Measurements from ENCODE around the gene SAMD14. TPM values are rescaled to one million over a fixed set of nuclear protein-coding genes. Genes with fewer than 3 reads are reported as not detected.
A peak's percentile ranks its signal among the peaks of the same experiment; 100 is the strongest.

SAMD14 gene
- total and polyA plus RNA-seq, 7 experiments from 2014 or later = 0.70 to 0.78 TPM; not detected in 5

DNA sequence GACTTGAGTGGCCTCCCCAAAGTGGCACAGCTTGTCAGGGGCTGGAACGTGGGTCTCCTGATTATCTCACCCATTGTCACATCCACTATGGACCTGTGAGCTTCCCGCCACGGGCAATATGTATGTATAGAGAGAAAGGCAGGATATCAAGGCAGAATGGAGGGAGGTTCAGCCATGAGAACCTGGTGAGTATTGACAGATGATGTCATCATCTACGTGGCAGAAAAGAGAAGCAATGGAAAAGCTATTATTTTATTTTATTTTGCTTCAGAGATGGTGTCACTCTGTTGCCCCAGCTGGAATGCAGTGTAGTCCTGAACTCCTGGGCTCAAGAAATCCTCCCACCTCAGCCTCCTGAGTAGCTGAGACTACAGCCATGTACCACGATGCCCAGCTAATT is 48.2 kb downstream of the SAMD14 start:
- CTCF ChIA-PET = interaction anchor here (1.1 kb wide), 1 partner anchor 13 kb away, joined by 6 read pairs; no protein-coding TSS in a partner anchor
- ATAC-seq (no peak), DNase-seq (no peak)
- Mint-ChIP-seq H3K4me3 (no peak overlapping the region), H3K27me3 (no peaks in the 10 kb centered on the region), H3K9me3 (peaks cover 0 to 3% (median 0%) of the 10 kb centered on the region in 11 donors), H3K4me1 (no peaks in the 10 kb centered on the region), H3K36me3 (peaks cover 0 to 24% (median 3%) of the 10 kb centered on the region in 5 donors), H3K27ac (no peak overlapping the region)
- no peaks in the 10 kb centered on the region for H3K4me1 ChIP-seq (ENCODE audit: control insufficient read depth in 2 of 2, insufficient read depth in 2 of 2, low read length in 2 of 2)
- POLR2A ChIA-PET = no interaction called here
- intact Hi-C loops (cut with micrococcal nuclease) = no loop called here
- no peaks in the 10 kb centered on the region for H3K9me3 ChIP-seq (ENCODE audit: control insufficient read depth in 2 of 3, low read length in 3 of 3)
- peaks cover 0 to 13% (median 0%) of the 10 kb centered on the region in 3 experiments for H3K36me3 ChIP-seq (ENCODE audit: control insufficient read depth in 2 of 3, insufficient read depth in 3 of 3, low read length in 3 of 3)
- no peak overlapping the region for H3K27ac ChIP-seq (ENCODE audit: low read depth, low read length)
- no peak overlapping the region for H3K4me3 ChIP-seq (ENCODE audit: low read length)
- H3K27me3 ChIP-seq (ENCODE audit: control insufficient read depth in 2 of 2, insufficient read depth in 2 of 2, low read length in 2 of 2) = no peaks in the 10 kb centered on the region

DNA sequence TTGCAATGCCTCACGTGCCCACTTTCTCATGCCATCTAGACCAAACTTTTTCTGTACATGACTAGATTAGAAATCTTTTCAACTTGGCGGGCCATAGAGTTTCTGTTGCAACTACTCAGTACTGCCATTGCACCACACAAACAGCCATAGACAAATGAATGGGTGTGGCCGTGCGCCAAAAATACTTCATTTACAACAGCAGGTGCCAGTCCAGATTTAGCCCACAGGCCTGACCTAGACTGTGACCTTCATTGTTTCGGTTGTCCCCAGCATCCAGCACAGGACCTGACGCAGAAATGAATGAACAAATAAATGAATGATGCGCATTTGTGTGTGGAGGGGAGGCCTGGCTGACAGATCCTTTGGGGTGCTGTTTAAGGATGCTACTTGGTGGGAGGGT is 49.1 kb downstream of the SAMD14 start:
- no peaks in the 10 kb centered on the region for H3K27me3 ChIP-seq (ENCODE audit: control insufficient read depth in 2 of 2, insufficient read depth in 2 of 2, low read length in 2 of 2)
- no peak for DNase-seq
- peaks cover 0 to 17% (median 0%) of the 10 kb centered on the region in 3 experiments for H3K36me3 ChIP-seq (ENCODE audit: control insufficient read depth in 2 of 3, insufficient read depth in 3 of 3, low read length in 3 of 3)
- H3K4me3 ChIP-seq (ENCODE audit: low read length) = no peak overlapping the region
- POLR2A ChIA-PET = no interaction called here
- no peak overlapping the region for H3K4me3 Mint-ChIP-seq
- H3K27ac ChIP-seq (ENCODE audit: low read depth, low read length) = no peak overlapping the region
- intact Hi-C loops (cut with micrococcal nuclease) = no loop called here
- no peaks in the 10 kb centered on the region for H3K9me3 ChIP-seq (ENCODE audit: control insufficient read depth in 2 of 3, low read length in 3 of 3)
- H3K4me1 Mint-ChIP-seq = no peaks in the 10 kb centered on the region
- no peak for ATAC-seq
- no peak overlapping the region for H3K27ac Mint-ChIP-seq
- no peaks in the 10 kb centered on the region for H3K27me3 Mint-ChIP-seq
- no peaks in the 10 kb centered on the region for H3K4me1 ChIP-seq (ENCODE audit: control insufficient read depth in 2 of 2, insufficient read depth in 2 of 2, low read length in 2 of 2)
- peaks cover 0 to 24% (median 3%) of the 10 kb centered on the region in 5 donors for H3K36me3 Mint-ChIP-seq
- peaks cover 0 to 3% (median 0%) of the 10 kb centered on the region in 11 donors for H3K9me3 Mint-ChIP-seq
- CTCF ChIA-PET = no interaction called here

DNA sequence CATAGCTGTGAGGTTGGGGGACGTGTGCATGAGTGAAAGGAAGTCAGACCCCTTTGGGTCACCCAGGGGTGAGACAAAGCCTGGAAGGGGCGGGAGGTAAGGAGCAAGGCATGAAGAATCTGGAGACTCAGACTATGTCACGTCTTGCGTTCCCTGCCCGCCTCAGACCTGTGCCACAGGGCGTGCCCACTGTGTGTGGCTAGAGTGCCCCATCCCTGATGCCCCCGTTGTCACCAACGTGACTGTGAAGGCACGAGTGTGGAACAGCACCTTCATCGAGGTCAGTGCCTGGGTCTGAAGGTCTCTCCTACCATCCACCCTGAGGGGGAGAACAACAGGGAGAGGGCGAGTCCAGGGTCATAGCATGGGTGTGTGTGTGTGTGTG is 49.9 kb downstream of the SAMD14 start:
- intact Hi-C loops (cut with micrococcal nuclease) = no loop called here
- Histone ChIP-seq H3K4me3 (ENCODE audit: low read length) (no peak overlapping the region), H3K27me3 (ENCODE audit: control insufficient read depth in 2 of 2, insufficient read depth in 2 of 2, low read length in 2 of 2) (no peaks in the 10 kb centered on the region), H3K36me3 (ENCODE audit: control insufficient read depth in 2 of 3, insufficient read depth in 3 of 3, low read length in 3 of 3) (peaks cover 0 to 17% (median 0%) of the 10 kb centered on the region in 3 experiments), H3K4me1 (ENCODE audit: control insufficient read depth in 2 of 2, insufficient read depth in 2 of 2, low read length in 2 of 2) (no peaks in the 10 kb centered on the region), H3K9me3 (ENCODE audit: control insufficient read depth in 2 of 3, low read length in 3 of 3) (no peaks in the 10 kb centered on the region), H3K27ac (ENCODE audit: low read depth, low read length) (no peak overlapping the region)
- H3K36me3 Mint-ChIP-seq = peaks cover 0 to 24% (median 3%) of the 10 kb centered on the region in 5 donors
- no peak for ATAC-seq
- H3K9me3 Mint-ChIP-seq = peaks cover 0 to 3% (median 0%) of the 10 kb centered on the region in 11 donors
- H3K27me3 Mint-ChIP-seq = no peaks in the 10 kb centered on the region
- no peaks in the 10 kb centered on the region for H3K4me1 Mint-ChIP-seq
- POLR2A ChIA-PET = no interaction called here
- no peak overlapping the region for H3K4me3 Mint-ChIP-seq
- no peak overlapping the region for H3K27ac Mint-ChIP-seq
- CTCF ChIA-PET = no interaction called here
- no peak for DNase-seq

DNA sequence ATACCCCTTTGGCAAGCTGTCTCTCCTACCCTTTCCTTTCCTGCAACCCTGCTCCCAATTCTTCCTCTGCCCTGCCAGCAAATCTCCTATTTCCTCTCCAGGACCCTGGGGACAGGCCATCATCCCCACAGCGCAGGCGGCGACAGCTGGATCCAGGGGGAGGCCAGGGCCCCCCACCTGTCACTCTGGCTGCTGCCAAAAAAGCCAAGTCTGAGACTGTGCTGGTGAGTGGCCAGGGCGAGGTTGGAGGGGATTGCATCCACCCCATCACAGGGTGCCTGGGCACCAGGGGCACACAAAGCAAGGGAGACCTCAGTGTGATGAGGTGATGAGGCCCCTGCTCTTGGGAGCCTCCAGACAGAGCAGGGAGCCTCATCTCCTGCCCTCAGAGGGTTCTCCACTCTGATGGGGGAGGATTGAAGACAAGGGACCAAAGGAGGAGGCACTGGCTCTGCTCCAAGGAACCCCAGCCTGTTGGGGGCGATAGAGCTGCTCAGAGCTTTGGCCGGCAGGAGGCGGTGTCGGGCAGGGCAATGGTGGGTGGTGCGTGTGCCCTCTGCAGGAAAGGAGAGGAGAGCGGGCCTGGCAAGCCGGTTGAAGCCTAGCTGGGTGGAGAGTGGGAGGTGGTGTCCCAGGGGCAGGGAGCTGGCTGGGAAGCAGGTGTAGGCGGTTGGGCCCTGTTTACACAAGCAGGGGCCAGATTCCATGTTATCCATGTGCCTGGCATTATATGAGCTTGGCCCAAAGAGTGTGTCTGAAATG is 50.4 kb downstream of the SAMD14 start:
- POLR2A ChIA-PET = no interaction called here
- Mint-ChIP-seq H3K36me3 (peaks cover 0 to 30% (median 9%) of the 10 kb centered on the region in 5 donors), H3K4me1 (no peaks in the 10 kb centered on the region), H3K27me3 (no peaks in the 10 kb centered on the region), H3K27ac (no peak overlapping the region), H3K9me3 (peaks cover 0 to 3% (median 0%) of the 10 kb centered on the region in 11 donors), H3K4me3 (no peak overlapping the region)
- peaks cover 0 to 17% (median 0%) of the 10 kb centered on the region in 3 experiments for H3K36me3 ChIP-seq (ENCODE audit: control insufficient read depth in 2 of 3, insufficient read depth in 3 of 3, low read length in 3 of 3)
- ATAC-seq (peak; percentile 76), DNase-seq (no peak)
- no peaks in the 10 kb centered on the region for H3K9me3 ChIP-seq (ENCODE audit: control insufficient read depth in 2 of 3, low read length in 3 of 3)
- CTCF ChIA-PET = no interaction called here
- no peaks in the 10 kb centered on the region for H3K27me3 ChIP-seq (ENCODE audit: control insufficient read depth in 2 of 2, insufficient read depth in 2 of 2, low read length in 2 of 2)
- H3K4me3 ChIP-seq (ENCODE audit: low read length) = no peak overlapping the region
- H3K27ac ChIP-seq (ENCODE audit: low read depth, low read length) = no peak overlapping the region
- no peaks in the 10 kb centered on the region for H3K4me1 ChIP-seq (ENCODE audit: control insufficient read depth in 2 of 2, insufficient read depth in 2 of 2, low read length in 2 of 2)
- intact Hi-C loops (cut with micrococcal nuclease) = no loop called here

DNA sequence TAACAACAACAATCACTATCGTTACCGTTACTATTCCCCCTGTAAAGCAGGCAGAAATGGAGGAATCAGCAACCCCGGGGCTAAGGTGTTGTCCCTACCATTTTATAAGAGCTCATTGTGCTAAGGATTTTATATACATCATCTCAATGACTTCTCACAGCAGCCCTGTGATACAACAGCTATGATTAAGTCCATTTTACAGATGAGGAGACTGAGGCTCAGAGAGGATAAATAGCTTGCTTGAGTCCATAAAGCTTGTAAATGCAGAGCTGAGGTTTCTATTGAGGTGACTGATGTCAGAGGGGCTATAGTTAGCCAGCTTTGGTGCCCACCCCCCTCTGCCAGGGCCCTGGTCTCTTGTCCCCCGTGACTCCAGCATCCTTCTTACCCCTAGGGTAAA is 51.5 kb downstream of the SAMD14 start:
- Mint-ChIP-seq H3K4me3 (no peak overlapping the region), H3K27me3 (no peaks in the 10 kb centered on the region), H3K4me1 (no peaks in the 10 kb centered on the region), H3K27ac (no peak overlapping the region), H3K9me3 (peaks cover 0 to 3% (median 0%) of the 10 kb centered on the region in 11 donors), H3K36me3 (peaks cover 0 to 30% (median 10%) of the 10 kb centered on the region in 5 donors)
- peaks cover 0 to 17% (median 0%) of the 10 kb centered on the region in 3 experiments for H3K36me3 ChIP-seq (ENCODE audit: control insufficient read depth in 2 of 3, insufficient read depth in 3 of 3, low read length in 3 of 3)
- ATAC-seq = no peak
- DNase-seq = no peak
- no peak overlapping the region for H3K4me3 ChIP-seq (ENCODE audit: low read length)
- no peaks in the 10 kb centered on the region for H3K4me1 ChIP-seq (ENCODE audit: control insufficient read depth in 2 of 2, insufficient read depth in 2 of 2, low read length in 2 of 2)
- ChIA-PET CTCF (interaction anchor here (2.2 kb wide), 1 partner anchor 9 kb away, joined by 8 read pairs; no protein-coding TSS in a partner anchor), POLR2A (no interaction called here)
- no peak overlapping the region for H3K27ac ChIP-seq (ENCODE audit: low read depth, low read length)
- intact Hi-C loops (cut with micrococcal nuclease) = no loop called here
- no peaks in the 10 kb centered on the region for H3K27me3 ChIP-seq (ENCODE audit: control insufficient read depth in 2 of 2, insufficient read depth in 2 of 2, low read length in 2 of 2)
- no peaks in the 10 kb centered on the region for H3K9me3 ChIP-seq (ENCODE audit: control insufficient read depth in 2 of 3, low read length in 3 of 3)

DNA sequence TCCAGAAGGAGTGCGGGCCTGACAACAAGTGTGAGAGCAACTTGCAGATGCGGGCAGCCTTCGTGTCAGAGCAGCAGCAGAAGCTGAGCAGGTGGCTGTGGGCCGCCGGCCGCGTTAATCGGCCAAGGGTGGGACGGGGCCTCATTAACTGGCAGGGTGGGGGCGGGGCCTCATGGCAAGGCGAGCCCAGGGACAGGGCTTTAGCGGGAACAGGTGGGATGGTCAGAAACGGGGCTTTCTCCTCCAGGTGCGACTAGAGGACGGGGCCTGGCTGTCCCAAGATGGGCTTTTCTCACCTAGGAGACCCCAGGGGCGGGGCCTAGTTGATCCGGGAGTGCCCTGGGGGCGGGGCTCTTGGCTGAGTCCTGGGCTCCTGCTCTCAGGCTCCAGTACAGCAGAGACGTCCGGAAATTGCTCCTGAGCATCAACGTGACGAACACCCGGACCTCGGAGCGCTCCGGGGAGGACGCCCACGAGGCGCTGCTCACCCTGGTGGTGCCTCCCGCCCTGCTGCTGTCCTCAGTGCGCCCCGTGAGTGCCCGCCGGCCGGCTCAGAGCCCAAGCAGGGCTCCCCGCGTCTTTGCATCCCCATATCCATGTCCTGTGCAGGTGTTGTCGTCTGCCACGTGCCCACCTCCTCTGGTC is 53.2 kb downstream of the SAMD14 start:
- H3K27ac ChIP-seq (ENCODE audit: low read depth, low read length) = no peak overlapping the region
- peaks cover 0 to 3% (median 0%) of the 10 kb centered on the region in 11 donors for H3K9me3 Mint-ChIP-seq
- H3K4me3 ChIP-seq (ENCODE audit: low read length) = no peak overlapping the region
- ChIA-PET CTCF (interaction anchor here (2.2 kb wide), 1 partner anchor 11 kb away, joined by 8 read pairs; no protein-coding TSS in a partner anchor), POLR2A (no interaction called here)
- ATAC-seq (no peak), DNase-seq (no peak)
- H3K36me3 Mint-ChIP-seq = peaks cover under 1 to 33% (median 11%) of the 10 kb centered on the region in 5 donors
- H3K4me1 Mint-ChIP-seq = peaks cover 0 to 5% (median 0%) of the 10 kb centered on the region in 7 donors
- no peaks in the 10 kb centered on the region for H3K9me3 ChIP-seq (ENCODE audit: control insufficient read depth in 2 of 3, low read length in 3 of 3)
- no peak overlapping the region for H3K27ac Mint-ChIP-seq
- H3K4me3 Mint-ChIP-seq = no peak overlapping the region
- intact Hi-C loops (cut with micrococcal nuclease) = no loop called here
- H3K36me3 ChIP-seq (ENCODE audit: control insufficient read depth in 2 of 3, insufficient read depth in 3 of 3, low read length in 3 of 3) = peaks cover 0 to 17% (median 0%) of the 10 kb centered on the region in 3 experiments
- H3K27me3 ChIP-seq (ENCODE audit: control insufficient read depth in 2 of 2, insufficient read depth in 2 of 2, low read length in 2 of 2) = no peaks in the 10 kb centered on the region
- H3K4me1 ChIP-seq (ENCODE audit: control insufficient read depth in 2 of 2, insufficient read depth in 2 of 2, low read length in 2 of 2) = no peaks in the 10 kb centered on the region
- H3K27me3 Mint-ChIP-seq = no peaks in the 10 kb centered on the region

Data from naive thymus-derived CD4-positive, alpha-beta T cell (primary cell).